Stimulated activated CD8-positive, alpha-beta memory T cell treated with anti-CD3 and anti-CD28 coated beads, Interleukin-12 subunit alpha, Interleukin-12 subunit beta, amount 100 ng/mL, for 4 hours (primary cell): ENCODE measurements around the gene POLD1.
"Not testable (repeated sequence)": the region's sequence is repeated elsewhere in the genome, so short reads cannot be mapped to it uniquely, and the experiment has no call there.

ENCODE experiments used
- DNase-seq: peaks from one replicate; pipeline ENCODE4 v3.0.0-alpha.2; 2020; ENCODE audit warnings: low read depth

The POLD1 gene

DNA sequence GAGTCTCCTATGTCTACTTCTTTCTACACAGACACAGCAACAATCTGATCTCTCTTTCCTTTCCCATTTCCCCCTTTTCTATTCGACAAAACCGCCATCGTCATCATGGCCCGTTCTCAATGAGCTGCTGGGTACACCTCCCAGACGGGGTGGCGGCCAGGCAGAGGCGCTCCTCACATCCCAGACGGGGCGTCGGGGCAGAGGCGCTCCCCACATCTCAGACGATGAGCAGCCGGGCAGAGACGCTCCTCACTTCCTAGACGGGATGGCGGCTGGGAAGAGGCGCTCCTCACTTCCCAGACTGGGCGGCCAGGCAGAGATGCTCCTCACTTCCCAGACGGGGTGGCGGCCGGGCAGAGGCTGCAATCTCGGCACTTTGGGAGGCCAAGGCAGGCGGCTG lies 6.8 kb downstream of the POLD1 start:
- DNase-seq, result not testable (repeated sequence)

DNA sequence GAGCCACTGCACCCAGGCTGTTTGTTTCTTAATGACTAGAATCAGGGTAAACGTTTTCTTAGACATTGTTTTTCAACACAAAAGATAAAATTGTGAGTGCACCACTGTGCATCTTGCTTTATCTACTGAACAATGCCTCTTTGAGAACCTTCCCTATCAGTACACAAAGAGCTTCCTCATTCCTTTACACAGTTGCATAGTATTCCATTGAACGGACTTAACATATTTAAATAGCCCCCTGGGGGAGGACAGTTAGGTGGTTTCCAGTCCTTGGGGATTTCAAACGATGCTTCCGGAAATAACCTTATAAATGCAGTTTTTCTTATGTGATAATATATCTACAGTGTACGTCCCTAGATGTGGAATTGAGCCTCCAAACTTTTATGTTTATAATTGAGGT lies 8.6 kb downstream of the POLD1 start:
- DNase-seq, result no peak

DNA sequence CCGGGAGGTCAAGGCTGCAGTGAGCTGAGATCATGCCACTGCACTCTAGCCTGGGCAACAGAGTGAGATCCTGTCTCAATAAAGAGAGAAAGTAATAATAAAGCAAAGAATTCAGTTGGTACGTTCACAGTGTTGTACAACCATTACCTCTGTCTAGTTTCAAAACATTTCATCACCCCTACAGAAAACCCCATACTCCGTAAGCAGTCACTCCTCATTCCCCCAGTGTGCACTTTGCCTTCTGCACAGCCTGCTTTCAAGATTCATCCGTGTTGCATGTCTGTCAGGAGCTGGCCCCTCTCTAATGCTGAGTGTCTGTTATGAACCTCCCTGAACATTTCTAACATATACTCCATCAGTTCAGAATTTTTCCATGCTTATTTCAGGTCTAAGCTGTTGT lies 9.4 kb downstream of the POLD1 start:
- DNase-seq, result no peak

DNA sequence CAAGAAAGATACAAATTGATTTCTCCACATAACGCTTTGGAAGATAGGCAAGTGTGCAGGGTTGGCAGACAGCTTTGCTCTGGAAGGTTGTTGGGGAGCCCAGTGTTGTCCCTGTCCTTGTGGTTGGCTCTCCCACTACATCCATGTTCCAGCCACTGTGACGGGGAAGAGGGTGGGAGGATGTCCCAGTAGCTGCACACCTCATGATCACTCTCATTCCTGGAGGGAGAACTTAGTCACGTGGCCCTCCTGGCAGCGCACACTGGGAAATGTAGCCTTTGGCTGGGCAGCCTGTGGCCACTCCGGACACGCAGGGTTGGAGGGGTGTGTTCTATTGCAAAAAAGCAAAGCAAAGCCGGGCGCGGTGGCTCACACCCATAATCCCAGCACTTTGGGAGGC lies 9.9 kb downstream of the POLD1 start:
- no peak for DNase-seq

DNA sequence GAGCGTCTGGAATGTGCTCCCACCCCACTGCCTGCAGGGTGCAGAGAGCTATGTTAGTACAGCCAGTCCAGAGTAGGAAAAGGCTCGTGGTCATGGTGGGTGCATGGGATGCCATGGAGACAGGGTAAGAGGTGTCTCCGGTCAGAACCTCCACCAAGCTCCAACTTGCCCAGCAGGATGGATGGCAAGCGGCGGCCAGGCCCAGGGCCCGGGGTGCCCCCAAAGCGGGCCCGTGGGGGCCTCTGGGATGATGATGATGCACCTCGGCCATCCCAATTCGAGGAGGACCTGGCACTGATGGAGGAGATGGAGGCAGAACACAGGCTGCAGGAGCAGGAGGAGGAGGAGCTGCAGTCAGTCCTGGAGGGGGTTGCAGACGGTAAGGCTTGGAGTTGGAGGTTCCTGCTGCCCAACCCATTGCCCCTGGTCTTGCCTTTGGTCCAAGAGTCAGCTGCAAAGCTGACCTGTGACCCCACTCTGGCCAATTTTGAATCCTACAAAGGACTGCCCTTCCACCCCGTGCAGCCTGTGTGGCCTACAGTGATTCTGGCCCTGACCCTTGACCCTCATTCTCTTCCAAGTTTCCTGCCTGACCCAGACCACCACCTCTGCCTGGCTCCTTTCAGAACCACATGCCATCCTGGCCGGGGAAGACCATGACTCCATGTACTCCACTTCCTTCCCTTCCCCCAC lies 14.7 kb downstream of the POLD1 start:
- DNase-seq, result no peak

DNA sequence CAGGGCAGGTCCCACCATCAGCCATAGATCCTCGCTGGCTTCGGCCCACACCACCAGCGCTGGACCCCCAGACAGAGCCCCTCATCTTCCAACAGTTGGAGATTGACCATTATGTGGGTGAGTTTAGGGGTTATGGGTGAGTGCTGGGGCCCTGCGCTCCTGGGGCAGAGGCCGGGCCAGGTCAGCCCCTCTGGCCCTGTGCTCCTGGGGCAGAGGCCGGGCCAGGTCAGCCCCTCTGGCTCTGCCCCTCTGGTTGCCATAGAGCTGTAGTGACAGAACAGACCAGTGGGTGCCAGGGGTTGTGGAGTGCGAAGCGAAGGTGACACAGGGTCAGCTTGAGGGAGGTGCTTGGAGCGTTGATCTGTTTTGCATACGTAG lies 15.2 kb downstream of the POLD1 start:
- DNase-seq, result no peak

DNA sequence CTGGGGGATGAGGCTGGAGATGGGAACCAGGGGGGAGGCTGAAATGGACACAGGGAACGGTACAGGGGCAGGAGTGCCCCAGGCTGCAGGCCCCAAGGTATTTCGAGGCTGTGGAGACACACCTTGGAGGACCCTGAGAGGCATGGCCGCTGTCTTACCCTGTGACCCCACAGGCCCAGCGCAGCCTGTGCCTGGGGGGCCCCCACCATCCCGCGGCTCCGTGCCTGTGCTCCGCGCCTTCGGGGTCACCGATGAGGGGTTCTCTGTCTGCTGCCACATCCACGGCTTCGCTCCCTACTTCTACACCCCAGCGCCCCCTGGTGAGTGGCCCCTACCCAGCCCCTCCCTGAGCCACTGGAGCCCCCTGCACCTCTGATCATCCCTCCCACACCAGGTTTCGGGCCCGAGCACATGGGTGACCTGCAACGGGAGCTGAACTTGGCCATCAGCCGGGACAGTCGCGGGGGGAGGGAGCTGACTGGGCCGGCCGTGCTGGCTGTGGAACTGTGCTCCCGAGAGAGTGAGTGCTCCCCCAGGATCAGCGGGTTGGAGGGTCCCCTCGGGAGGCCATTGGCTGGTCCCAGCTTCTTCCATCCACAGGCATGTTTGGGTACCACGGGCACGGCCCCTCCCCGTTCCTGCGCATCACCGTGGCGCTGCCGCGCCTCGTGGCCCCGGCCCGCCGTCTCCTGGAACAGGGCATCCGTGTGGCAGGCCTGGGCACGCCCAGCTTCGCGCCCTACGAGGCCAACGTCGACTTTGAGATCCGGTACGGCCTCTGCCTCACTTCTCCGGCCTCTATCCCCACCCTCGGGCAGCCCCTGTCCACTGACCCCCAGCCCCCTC lies 17.7 kb downstream of the POLD1 start:
- no peak for DNase-seq

DNA sequence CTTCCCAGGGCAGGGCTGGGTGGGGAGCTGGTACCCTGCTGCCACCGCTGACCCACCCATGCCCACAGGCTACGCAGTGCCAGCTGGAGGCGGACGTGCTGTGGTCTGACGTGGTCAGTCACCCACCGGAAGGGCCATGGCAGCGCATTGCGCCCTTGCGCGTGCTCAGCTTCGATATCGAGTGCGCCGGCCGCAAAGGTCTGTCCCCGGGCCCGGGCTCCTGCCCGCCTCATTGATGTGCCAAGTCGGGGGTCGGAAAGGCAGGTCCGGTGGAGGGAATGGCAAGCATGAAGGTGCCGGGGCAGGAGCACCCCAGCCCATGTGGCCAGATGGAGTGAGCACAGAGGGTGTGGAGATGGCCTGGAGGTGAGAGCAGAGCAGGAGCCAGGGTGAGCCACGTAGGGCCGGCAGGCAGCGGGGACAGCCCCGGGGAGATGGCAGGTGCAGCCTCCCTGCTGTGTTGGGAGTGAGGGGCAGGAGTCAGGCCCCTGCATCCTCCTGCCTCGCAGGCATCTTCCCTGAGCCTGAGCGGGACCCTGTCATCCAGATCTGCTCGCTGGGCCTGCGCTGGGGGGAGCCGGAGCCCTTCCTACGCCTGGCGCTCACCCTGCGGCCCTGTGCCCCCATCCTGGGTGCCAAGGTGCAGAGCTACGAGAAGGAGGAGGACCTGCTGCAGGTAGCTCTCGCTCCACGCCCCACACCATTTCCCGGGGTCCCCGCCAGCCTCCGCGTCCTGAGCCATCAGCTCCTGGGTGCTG lies 18.6 kb downstream of the POLD1 start:
- no peak for DNase-seq

DNA sequence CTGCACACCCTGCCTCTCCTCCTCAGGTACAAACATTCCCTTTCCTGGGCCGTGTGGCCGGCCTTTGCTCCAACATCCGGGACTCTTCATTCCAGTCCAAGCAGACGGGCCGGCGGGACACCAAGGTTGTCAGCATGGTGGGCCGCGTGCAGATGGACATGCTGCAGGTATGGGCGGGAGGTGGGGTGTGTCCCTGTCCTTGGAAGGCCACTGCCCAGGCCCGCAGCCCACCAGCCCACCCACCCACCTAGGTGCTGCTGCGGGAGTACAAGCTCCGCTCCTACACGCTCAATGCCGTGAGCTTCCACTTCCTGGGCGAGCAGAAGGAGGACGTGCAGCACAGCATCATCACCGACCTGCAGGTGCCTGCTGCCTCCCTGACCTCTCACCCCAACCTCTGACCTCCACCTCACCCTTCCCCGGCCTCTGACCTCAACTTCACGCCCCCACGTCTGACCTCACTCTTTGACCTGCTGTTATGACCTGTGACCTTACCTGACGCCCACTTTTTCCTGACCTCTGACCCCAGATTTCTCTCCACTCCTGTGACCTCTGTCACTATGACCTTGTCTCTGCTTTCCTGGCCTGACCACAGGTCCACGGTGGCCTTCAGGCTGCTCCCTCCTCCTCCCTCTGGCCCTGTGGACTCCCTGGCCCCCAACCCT lies 22.1 kb downstream of the POLD1 start:
- DNase-seq, result no peak

DNA sequence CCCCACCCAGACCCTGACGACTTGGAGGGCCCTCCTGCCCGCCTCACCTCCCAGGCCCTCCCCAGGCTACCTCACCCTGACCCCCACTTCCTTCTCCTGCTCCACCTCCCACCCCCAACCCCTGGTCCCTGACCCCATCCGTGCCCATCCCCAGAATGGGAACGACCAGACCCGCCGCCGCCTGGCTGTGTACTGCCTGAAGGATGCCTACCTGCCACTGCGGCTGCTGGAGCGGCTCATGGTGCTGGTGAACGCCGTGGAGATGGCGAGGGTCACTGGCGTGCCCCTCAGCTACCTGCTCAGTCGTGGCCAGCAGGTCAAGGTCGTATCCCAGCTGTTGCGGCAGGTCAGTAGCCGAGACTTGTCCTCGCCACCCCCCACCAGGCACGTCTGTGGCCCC lies 22.7 kb downstream of the POLD1 start:
- no peak for DNase-seq

DNA sequence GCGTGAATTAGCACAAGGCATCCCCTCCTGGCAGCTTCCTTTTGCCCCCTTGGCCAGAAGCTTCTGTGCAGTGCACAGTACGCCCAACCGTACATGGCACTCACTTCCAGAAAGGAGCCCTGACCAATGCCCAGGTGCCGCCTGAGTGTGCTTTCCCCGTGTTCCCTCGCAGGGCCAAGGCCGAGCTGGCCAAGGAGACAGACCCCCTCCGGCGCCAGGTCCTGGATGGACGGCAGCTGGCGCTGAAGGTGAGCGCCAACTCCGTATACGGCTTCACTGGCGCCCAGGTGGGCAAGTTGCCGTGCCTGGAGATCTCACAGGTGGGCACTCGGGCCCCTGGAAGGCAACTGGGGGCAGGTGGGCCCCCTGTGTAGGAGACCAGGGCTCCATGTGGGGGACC lies 25.2 kb downstream of the POLD1 start:
- DNase-seq, result no peak

DNA sequence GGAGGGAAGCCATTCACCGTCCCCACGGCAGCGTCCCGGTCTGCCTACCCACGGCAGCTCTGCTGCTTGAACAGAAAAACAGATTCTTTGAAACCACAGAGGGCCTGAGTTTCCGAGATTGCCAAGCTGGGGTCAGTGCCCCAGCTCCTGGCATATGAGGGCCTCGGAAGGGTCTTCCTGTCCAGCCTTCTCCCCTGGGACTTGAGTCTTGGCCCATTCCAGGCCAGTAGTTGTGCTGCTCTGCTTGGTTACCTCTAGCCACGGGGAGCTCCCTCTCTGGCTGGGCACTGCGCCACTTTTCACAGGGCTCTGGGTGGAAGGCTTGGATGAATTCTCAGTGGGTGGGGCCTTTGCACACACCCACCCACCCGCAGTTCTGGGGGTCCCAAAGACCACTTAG lies 26.0 kb downstream of the POLD1 start:
- DNase-seq, result no peak

DNA sequence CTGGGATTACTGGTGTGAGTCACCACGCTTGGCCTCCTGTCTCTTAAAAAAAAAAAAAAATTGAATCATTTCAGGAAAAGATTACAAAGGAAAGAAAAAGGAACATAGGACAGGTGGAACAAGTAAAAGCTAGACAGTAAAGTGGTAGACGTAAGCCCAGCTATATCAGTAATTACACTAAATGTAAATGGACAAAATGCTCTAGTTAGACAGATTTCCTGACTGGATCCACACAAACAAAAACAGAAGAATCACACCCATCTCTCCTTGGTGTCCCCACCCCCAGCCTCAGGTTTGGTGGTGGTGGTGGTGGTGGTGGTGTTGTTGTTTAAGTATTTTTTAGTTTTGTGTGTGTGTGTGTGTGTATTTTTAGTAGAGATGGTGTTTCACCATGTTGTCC lies 28.3 kb downstream of the POLD1 start:
- DNase-seq, result no peak

DNA sequence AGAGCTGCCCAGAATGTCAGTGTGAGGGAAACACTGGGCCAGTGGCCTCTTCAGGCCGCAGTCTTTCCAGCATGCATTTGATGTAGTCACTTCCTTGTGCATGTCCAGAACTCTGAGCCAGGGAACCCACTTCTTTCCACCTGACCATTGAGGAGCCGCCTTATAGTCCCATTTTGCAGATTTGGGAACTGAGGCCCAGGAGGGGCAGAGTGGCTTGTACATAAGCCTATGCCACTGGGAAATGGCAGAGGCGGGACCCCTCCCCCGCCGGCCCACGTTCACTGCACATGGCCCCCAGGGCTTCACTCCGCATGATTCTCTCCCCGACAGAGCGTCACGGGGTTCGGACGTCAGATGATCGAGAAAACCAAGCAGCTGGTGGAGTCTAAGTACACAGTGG lies 28.9 kb downstream of the POLD1 start:
- DNase-seq, result no peak

DNA sequence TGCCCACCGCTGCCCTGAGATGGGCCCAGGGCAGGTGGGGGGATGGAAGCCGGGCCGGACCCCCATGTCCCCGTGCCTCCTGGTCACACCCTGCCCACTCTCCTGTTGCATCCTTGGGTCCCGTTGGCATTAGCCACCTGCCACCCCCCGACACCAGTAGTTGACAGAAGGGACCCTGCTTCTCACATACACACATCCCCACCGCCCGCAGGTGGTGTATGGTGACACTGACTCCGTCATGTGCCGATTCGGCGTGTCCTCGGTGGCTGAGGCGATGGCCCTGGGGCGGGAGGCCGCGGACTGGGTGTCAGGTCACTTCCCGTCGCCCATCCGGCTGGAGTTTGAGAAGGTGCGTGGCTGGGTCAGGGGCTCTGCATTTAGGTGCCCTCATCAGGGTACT lies 29.4 kb downstream of the POLD1 start:
- DNase-seq, result no peak

DNA sequence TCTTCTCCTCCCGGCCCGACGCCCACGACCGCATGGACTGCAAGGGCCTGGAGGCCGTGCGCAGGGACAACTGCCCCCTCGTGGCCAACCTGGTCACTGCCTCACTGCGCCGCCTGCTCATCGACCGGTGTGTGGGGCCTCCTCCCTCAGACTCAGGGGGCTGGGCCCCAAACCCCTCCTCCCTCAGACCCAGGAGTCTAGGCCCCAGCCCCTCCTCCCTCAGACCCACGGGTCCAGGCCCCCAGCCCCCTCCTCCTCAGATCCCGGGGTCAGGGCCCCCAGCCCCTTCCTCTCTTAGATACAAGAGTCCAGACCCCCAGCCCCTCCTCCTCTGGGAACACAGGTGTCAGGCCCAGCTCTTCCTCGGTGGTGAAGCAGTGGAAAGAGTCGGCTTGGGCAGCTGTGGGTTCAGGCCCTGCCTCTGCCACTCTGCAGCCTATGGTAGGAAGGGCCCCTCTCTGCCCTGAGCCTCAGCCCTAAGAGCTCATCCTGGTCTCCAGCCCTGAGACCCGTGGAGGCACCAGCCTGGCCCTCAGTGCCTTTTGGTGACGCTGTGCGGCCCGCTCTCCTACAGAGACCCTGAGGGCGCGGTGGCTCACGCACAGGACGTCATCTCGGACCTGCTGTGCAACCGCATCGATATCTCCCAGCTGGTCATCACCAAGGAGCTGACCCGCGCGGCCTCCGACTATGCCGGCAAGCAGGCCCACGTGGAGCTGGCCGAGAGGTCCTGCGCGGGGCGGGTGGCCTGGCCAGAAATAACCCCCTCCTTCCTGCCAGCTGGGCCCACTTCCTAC lies 30.9 kb downstream of the POLD1 start:
- DNase-seq, result peak; percentile 59

DNA sequence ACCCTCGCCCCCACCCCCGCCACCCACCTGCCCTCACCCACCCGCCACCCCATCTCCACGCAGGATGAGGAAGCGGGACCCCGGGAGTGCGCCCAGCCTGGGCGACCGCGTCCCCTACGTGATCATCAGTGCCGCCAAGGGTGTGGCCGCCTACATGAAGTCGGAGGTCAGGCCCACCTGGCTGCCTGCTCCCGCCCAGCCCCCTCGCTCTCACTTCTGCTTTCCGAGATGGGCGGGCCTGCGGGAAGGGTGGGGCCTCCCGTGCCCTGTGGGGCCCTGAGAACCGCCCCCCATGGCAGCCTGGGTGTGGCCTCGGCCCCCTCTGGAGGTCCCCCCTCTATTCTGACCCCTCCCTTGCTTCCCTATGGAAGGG lies 31.5 kb downstream of the POLD1 start:
- no peak for DNase-seq

DNA sequence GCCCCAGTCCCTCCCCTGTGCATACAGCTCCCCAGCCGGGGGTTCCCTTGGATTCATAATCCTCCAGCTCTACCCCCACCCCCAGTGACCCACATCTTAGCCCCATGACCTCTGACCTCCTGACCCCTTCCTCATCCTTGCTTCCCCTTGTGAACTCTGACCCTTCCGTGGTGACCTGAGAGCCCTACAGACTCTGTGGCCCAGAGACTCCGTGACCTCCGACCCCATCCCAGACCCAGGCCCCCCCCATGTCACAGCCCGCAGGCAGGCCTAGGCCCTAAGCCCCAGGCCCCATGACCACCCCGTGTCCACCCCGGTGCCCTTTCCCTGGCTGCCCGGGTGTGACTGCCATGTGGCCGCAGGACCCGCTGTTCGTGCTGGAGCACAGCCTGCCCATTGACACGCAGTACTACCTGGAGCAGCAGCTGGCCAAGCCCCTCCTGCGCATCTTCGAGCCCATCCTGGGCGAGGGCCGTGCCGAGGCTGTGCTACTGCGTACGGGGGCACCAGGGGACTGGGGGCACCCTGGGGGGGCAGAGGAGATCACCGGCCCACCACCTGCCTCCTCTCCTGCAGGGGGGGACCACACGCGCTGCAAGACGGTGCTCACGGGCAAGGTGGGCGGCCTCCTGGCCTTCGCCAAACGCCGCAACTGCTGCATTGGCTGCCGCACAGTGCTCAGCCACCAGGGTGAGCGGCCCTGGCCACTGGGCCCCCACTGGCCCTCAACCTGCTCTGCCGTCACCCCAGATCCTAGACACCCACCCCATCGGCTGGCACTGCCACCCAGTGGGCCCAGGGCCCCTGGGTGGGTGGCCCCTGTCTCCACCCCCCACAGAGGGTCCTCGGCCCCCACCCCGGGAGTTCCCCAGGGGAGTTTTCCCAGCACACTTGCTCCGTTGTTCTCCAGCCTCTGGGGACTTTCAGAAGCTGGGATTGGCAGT lies 32.2 kb downstream of the POLD1 start:
- no peak for DNase-seq

DNA sequence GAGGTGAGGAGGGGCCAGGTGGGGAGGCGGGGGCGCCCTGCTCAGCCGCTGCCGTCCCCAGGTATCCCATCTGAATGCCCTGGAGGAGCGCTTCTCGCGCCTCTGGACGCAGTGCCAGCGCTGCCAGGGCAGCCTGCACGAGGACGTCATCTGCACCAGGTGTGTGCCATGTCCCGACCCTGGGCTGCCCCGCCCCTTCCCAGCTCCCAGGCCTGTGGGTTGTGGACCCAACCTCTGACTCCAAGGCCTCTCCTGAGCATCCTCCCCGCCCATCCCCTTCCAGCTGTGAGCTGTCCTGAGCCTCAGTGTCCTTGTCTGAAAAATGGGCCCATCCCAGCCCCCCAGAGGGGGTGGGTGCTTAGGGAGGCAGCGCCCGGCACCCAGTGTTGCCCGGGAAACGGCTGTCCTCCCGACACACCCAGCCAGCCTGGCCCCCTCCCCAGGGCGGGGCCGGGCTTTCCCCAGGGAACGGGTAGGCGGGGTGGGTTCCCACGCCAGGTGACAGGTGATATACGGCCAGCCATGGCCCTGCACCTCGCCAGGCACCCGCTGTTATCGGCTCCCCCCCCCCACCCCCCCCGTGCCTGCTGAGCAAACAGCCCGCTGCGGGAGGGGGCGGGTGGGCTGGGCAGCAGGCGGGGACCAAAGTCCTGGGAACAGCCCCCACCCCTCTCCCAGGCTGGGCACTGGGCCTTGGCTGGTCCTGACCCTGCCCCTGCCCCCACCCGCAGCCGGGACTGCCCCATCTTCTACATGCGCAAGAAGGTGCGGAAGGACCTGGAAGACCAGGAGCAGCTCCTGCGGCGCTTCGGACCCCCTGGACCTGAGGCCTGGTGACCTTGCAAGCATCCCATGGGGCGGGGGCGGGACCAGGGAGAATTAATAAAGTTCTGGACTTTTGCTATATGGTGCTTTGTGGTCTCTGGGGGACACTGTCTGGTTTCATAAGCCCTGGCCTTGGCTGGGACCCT lies 33.2 kb downstream of the POLD1 start:
- DNase-seq, result no peak
